ENCODE results near the gene KRTAP3-2. TPM values are rescaled to one million over a fixed set of nuclear protein-coding genes. Genes with fewer than 3 reads are reported as not detected.

The KRTAP3-2 gene
- total RNA-seq, 1 donor from 2014 or later, result not detected

- Histone ChIP-seq H3K4me3 (no peak overlapping the region), H3K4me1 (no peaks in the 10 kb centered on the region), H3K27me3 (no peaks in the 10 kb centered on the region), H3K36me3 (no peaks in the 10 kb centered on the region), H3K9me3 (no peaks in the 10 kb centered on the region), H3K27ac (no peak overlapping the region)
- no peak for TF ChIP-seq CTCF (IDR thresholded peaks at IDR 0.05)
- no peak for DNase-seq (ENCODE audit: low spot score in 2 of 2)
- intact Hi-C loops (cut with DNase I), result no loop called here
Measured at GRCh38 chr17:40996829-40997228, 2.9 kb downstream of the KRTAP3-2 start.

- no peaks in the 10 kb centered on the region for H3K9me3 ChIP-seq
- intact Hi-C loops (cut with DNase I), result no loop called here
- no peaks in the 10 kb centered on the region for H3K27me3 ChIP-seq
Measured at GRCh38 chr17:40995116-40995515, 4.6 kb downstream of the KRTAP3-2 start.

GRCh38 chr17:40993839-40994238 lies 5.9 kb downstream of the KRTAP3-2 start, which contains the start of gene KRTAP3-3:
Gene KRTAP3-3, minus strand, starts transcription at chr17:40994164. Its CDS starts 67 bp downstream, at chr17:40994097.
- no peak within 1 kb of the TSS for H3K4me3 ChIP-seq
- TF ChIP-seq CTCF (IDR thresholded peaks at IDR 0.05), result no peak
- no peaks in the 10 kb centered on the region for H3K36me3 ChIP-seq
- H3K9me3 ChIP-seq, result no peaks in the 10 kb centered on the region
- H3K27ac ChIP-seq, result no peak within 1 kb of the TSS
- no peaks in the 10 kb centered on the region for H3K27me3 ChIP-seq
- H3K4me1 ChIP-seq, result no peaks in the 10 kb centered on the region
- DNase-seq (ENCODE audit: low spot score in 2 of 2), result no peak
- intact Hi-C loops (cut with DNase I), result no loop called here

More at GRCh38 chr17:40995116-40995515, 4.6 kb downstream of the KRTAP3-2 start:
- TF ChIP-seq CTCF (IDR thresholded peaks at IDR 0.05), result no peak
- no peak overlapping the region for H3K4me3 ChIP-seq
- no peaks in the 10 kb centered on the region for H3K36me3 ChIP-seq
- no peak overlapping the region for H3K27ac ChIP-seq
- H3K4me1 ChIP-seq, result no peaks in the 10 kb centered on the region
- DNase-seq (ENCODE audit: low spot score in 2 of 2), result no peak

GRCh38 chr17:40993084-40993483 lies 6.6 kb downstream of the KRTAP3-2 start:
- H3K4me3 ChIP-seq, result no peak overlapping the region
- no peaks in the 10 kb centered on the region for H3K36me3 ChIP-seq
- no peak for DNase-seq (ENCODE audit: low spot score in 2 of 2)
- TF ChIP-seq CTCF (IDR thresholded peaks at IDR 0.05), result no peak
- no peak overlapping the region for H3K27ac ChIP-seq
- H3K9me3 ChIP-seq, result no peaks in the 10 kb centered on the region
- H3K27me3 ChIP-seq, result no peaks in the 10 kb centered on the region
- H3K4me1 ChIP-seq, result no peaks in the 10 kb centered on the region
- intact Hi-C loops (cut with DNase I), result no loop called here

GRCh38 chr17:40992666-40993065 lies 7.0 kb downstream of the KRTAP3-2 start:
- no peak for DNase-seq (ENCODE audit: low spot score in 2 of 2)
- Histone ChIP-seq H3K9me3 (no peaks in the 10 kb centered on the region), H3K27ac (no peak overlapping the region), H3K27me3 (no peaks in the 10 kb centered on the region), H3K4me3 (no peak overlapping the region), H3K4me1 (no peaks in the 10 kb centered on the region), H3K36me3 (no peaks in the 10 kb centered on the region)
- TF ChIP-seq CTCF (IDR thresholded peaks at IDR 0.05), result no peak
- intact Hi-C loops (cut with DNase I), result no loop called here

- Histone ChIP-seq H3K4me1 (no peaks in the 10 kb centered on the region), H3K27ac (no peak overlapping the region), H3K36me3 (no peaks in the 10 kb centered on the region), H3K4me3 (no peak overlapping the region), H3K9me3 (no peaks in the 10 kb centered on the region), H3K27me3 (no peaks in the 10 kb centered on the region)
- DNase-seq (ENCODE audit: low spot score in 2 of 2), result no peak
- no peak for TF ChIP-seq CTCF (IDR thresholded peaks at IDR 0.05)
- intact Hi-C loops (cut with DNase I), result no loop called here
Measured at GRCh38 chr17:40986920-40987319, 12.8 kb downstream of the KRTAP3-2 start.

Data from ascending aorta (tissue), 2 donors.